Fibroblast of skin of scalp (primary cell): ENCODE measurements around the gene RTN1.

Source experiments
- DNase-seq: peaks from one replicate; pipeline ENCODE4 v3.0.0-alpha.2; 2013

Gene RTN1

DNA sequence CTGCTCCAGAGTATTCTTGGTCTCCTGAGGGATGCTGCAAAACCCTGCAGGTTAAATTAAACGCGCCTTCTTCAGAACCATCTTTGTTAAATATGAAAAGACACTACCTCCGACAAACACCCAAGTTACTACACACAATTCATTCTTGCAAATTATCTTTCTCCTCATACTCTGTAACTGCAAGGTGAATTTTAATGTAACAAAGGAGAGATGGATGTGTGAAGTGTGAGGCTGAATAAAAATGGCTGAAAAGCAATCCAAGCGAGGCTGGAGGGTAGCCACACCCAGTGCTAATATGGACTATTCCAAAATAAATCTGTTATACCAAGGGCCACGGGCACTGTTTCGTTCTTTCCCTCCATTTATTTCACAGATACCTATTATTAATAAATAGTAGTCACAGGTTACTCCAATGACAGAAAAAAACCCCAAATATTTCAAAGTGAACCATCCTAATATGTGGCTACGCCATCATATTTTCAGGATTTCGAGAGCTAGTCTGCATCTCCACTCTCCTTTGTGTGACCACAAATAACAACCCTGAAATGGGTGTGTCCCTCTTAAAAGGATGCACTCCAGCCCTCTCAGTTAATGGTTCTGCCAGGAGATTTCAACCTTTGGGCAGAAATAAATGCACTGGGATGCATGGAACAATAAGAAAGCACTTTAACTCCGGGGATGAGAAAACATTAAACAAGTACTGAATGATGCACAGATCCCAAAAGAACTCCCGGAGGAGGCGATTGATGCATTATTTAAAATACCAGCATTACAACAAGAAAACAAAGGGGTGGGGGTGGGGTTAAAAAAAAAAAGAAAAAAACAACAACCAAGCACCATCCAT lies 240.9 kb downstream of the RTN1 start:
- DNase-seq, result no peak

DNA sequence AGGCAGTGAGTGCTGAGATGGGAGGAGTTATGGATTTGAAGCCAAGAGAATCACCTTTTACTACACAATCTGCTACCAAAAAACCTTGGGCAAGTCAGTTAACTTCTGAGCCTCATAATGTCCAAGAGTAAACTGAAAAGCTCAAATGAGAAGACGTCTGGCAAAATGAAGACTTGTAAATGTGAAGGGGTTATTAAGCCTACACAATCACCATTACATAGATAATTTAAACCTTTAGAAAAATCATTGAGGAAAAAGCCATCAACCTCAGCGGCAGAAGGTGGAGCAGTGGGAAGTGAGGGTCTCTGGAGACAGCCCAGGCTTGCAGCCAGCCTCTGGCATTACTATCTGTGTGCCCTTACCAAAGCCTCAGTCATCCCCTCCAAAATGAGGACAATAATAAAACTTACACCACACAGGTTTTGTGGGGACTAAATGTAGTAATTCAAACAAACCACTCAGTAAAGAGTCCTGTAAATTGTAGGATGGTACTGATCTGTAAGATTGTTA lies 243.5 kb downstream of the RTN1 start:
- DNase-seq, result no peak

DNA sequence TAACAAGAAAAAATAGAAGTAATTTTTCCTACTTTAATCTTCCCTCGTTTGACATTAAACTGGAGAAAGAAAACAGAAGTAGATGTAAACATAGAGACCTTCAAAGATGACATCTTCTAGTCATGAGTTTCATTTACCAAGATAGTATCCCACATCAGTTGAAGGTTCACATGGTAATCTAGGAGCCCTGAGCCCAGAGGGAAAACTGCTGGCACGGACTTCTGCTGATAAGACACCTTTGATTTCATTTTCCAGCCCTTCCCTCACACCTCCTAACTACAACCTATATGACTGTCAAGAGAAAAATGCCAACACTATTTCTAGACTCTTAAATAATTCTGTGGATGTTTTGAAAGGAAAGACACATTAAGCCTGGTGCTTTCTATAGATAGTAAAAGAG lies 247.9 kb downstream of the RTN1 start:
- no peak for DNase-seq

DNA sequence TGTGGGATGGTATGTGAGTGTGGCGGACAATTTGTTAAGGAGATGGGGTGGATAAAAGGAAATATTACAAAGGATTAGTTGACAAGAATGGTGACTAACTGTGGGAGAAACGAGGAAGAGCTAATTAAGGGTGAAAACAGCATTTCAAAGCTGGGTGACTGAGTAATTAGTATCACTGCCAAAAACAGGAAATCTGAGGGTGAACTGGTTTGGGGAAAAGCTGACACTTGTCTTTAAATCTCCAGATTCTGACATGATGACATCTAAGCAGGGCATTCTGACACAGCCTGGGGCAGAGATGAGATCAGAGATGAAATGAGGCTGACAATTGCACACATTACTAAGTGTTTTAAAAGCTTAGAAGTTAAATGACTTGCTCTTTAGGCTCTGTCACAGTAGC lies 251.5 kb downstream of the RTN1 start:
- no peak for DNase-seq

DNA sequence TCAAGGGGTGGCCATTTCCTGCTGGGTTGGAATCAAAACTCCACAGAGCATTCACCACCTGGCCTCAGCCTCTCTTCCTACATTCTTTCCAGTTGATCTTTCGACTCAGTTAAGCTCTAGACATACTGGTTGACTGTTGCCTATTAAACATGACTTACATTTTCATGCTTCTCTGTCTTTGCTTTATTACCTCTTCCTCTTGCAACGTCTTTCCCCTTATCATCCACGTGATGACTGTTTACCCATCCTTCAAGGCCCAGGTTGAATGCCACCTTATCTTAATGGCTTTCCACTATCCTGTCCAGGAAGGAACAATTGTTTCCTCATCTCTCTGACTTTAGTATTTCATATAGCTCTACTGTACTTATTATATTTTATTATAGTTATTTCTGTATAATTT lies 269.5 kb downstream of the RTN1 start:
- DNase-seq, result no peak

GRCh38 chr14:59600211-59600945 lies 270.2 kb downstream of the RTN1 start:
- no peak for DNase-seq

DNA sequence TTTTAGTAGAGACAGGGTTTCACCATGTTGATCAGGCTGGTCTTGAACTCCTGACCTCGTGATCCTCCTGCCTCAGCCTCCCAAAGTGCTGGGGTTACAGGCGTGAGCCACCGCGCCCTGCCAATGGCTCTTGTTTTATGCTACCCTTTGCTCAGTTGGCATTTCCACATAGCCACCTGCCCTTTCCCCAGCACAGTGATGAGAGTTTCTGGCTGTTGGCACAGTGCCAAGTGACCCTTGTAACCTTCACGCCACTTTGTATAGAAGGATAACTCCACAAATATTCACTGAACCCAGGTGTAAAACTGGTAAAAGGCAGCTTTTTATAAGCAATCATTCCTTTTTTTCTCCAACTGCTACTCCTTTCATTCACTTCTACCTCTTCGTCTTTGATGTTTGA lies 275.5 kb downstream of the RTN1 start:
- no peak for DNase-seq

- no peak for DNase-seq
Measured at GRCh38 chr14:59591641-59592370, 278.8 kb downstream of the RTN1 start.

DNA sequence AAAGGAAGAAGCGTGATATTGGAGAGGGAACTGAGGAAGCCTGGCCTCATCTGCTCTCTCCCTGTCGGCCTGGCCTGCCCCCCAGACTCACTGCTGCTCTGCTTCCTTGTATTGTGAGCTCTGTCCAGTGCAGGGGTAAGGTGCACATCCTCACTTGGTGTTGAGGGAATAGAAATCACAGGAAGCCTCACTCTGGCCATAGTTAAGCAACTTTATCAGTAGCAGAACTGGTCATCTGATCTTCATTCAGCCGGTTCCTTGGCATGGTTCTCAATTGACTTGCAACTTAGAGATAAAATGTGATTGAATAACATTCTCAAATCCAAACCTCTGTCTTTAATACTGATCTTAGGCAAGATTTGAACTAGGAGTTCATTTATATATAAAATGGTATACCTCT lies 282.5 kb downstream of the RTN1 start:
- no peak for DNase-seq

- no peak for DNase-seq
Measured at GRCh38 chr14:59585891-59586554, 284.6 kb downstream of the RTN1 start.

DNA sequence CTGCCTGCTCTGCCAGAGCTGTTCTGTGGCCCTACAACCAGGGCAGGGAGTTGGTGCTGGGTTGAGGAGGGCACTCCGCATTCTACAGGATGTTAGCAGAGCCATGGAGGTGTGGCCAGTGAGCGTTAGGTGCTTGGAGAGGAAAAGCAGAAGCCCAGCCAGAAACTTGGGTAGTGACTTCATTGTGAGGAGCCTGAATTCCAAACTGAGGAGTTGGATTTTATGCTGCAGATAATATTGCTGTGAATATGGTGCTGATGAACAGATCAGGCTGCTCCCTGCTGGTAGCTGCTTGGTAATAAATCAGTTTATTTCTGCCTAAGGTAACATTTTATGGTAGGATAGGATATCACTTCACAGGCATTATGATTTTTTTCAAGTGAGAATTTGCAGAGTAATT lies 286.8 kb downstream of the RTN1 start:
- DNase-seq, result peak; percentile 8

DNA sequence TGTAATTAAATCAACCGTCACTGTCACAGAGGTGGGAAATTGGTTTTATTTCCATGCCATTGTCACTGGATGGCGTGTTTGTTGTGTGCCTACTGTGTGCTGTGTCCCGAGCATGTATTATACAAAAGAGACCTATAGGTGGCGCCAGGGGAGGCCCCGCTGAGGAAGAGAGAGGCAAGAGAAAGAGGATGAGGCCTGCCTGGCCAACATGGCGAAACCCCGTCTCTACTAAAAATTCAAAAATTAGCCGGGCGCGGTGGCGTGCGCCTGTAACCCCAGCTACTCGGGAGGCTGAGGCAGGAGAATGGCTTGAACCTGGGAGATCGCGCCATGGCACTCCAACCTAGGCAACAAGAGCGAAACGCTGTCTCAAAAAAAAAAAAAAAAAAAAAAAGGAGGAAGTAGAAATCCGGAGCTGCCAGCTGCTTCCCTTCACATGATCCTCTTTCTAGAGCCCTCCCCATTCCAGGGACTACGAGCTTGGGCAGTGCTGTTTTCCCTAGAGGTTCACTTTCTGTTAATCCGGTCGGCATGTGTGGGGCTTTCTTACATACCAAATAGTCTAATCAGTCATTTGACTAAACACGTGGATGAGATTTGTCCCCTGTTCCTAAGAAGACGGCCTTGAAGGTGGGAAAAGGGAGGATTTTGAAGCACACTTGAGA lies 287.6 kb downstream of the RTN1 start:
- DNase-seq, result peak; percentile 8

GRCh38 chr14:59582161-59582560 lies 288.4 kb downstream of the RTN1 start:
- DNase-seq, result no peak

DNA sequence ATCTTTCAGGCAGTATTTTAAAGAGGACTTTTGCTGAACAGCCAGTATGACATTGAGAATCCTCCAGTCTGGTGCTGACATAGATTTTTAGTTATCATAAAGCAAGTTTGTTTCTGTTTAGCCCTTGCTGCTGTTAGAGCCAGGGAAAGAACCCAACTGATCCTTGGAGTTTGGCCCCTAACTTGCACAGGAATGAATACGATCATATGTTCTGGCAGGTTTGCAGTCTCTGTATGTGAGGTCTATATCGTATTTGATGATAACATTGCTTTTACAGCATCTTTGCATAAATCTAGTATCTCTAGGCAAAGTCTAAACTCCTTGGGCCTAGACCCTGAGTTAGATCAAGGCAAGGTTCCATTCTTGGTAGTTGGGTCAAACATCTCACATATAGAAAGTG lies 289.7 kb downstream of the RTN1 start:
- no peak for DNase-seq

- peak; percentile 76 for DNase-seq
Measured at GRCh38 chr14:59576332-59577294, 294.0 kb downstream of the RTN1 start, which contains the start of gene CCDC175. TSS of gene CCDC175 (minus strand) at chr14:59576812. CDS start at chr14:59576775, 37 bp downstream.

GRCh38 chr14:59570122-59570521 lies 300.5 kb downstream of the RTN1 start:
- no peak for DNase-seq

GRCh38 chr14:59566725-59567124 lies 303.9 kb downstream of the RTN1 start:
- DNase-seq, result no peak

- no peak for DNase-seq
Measured at GRCh38 chr14:59566296-59566695, 304.3 kb downstream of the RTN1 start.

- DNase-seq, result no peak
Measured at GRCh38 chr14:59565087-59565486, 305.5 kb downstream of the RTN1 start.

DNA sequence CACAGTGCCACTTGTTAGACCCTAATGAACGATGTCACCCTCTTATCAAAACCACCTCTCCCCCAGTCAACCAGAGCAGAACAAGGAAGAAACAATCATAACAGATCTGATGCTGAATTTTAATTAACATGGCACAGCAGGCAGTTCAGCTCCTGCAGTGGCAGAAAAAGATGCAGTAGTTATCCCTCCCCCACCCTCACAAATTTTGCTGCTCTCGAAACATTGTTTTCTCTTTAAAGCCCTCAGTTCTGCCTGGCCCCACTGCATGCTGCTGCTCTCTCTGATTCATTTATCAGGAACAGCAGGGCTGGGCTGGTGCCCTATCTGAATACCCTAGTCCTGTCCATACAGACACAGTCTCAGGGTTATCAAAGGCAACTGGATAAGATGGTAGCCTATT lies 306.2 kb downstream of the RTN1 start:
- DNase-seq, result no peak

DNA sequence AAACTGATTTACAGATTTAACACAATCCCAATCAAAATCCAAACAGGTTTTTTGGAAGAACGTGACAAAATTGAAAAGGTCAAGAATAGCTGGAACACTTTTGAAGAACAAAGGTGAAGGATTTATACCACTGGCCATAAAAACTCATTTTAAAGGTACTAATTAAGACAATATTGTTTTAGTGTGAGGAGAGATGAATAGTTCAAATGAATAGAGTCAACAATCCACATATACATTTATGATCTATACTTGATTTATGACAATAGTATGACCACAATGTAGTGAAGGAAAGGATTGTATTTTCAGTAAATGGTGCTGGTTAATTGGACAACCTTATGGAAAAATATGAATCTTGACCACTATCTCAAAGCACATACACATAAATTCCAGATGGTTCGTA lies 323.3 kb downstream of the RTN1 start:
- DNase-seq, result no peak
